ENCODE results near the gene SEMA4G.

GRCh38 chr10:100972904-100973535 is 3.7 kb downstream of the SEMA4G start:
- TF ChIP-seq CTCF (IDR thresholded peaks at IDR 0.05; ENCODE audit: low read length) (no peak), EZH2 (optimal IDR thresholded peaks at IDR 0.05; ENCODE audit: low read depth, low read length) (no peak), EZH2phosphoT487 (IDR thresholded peaks at IDR 0.05; ENCODE audit: low read length) (no peak)
